Stimulated activated CD4-positive, alpha-beta T cell treated with anti-CD3 and anti-CD28 coated beads, Interleukin-4, amount 100 ng/mL, for 1 hour (primary cell): ENCODE data around the gene DSCAM.
"Not testable (repeated sequence)": the region's sequence is repeated elsewhere in the genome, so short reads cannot be mapped to it uniquely, and the experiment has no call there.

ENCODE experiments used
- DNase-seq: peaks from one replicate; pipeline ENCODE4 v3.0.0-alpha.2; 2020

Gene DSCAM

GRCh38 chr21:40200946-40201345 lies 646.0 kb downstream of the DSCAM start:
- no peak for DNase-seq

- no peak for DNase-seq
Observed at GRCh38 chr21:40200126-40200525, 646.8 kb downstream of the DSCAM start.

DNA sequence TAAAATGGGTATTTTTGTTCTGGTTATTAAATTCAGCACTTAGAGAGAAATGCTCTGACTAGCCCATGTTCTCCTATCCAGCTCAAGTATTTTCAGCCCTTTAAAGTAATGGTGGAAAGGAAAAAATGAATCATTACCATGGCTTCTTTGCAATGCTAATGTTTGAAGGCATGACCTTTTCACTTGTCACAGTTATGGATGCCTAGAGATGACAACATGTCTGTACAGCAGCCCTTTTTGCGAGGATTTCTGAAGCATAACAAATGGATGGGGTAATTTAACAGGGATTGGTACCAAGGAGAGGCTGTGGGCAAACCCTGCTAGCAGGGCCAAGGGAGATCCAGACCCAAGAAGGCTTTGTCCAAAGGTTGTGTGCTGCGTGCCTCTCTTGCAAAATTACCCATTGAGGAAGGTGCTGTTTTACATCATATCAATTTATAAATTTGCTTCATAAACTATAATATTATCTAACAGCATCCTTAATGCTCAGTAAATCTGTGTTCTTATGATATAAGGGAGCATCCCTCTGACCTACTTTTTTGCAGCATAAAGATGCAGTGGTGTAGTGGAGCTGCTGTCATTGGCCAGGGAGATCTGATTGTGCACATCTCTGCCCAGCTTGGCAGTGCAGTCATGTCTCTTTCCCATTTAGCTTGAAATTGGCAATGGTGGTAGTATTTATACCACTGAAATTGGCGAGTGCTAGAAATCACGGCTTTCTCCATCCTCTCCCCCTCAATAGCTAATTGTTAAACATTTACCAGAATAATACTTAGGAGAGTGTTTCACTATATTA lies 652.6 kb downstream of the DSCAM start:
- no peak for DNase-seq

GRCh38 chr21:40191616-40192015 lies 655.3 kb downstream of the DSCAM start:
- no peak for DNase-seq

DNA sequence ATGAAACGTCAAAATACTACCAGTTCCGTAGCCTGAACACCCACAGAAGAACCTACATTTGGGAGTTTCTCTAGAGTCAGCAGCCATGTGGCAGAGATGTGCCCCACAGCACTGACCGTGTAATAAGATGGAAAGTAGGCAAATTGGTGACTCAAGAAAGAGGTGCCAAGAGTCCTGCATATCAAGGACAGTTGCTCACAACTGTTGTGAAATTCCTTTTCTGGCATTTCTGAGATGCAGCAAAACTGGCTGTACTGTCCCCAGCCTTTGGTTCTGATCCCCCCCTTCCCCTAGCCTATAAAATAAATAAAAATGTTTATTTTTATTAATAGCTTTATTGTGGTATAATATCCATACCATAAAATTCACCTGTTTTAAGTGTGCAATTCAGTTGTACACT lies 655.8 kb downstream of the DSCAM start:
- DNase-seq: no peak

DNA sequence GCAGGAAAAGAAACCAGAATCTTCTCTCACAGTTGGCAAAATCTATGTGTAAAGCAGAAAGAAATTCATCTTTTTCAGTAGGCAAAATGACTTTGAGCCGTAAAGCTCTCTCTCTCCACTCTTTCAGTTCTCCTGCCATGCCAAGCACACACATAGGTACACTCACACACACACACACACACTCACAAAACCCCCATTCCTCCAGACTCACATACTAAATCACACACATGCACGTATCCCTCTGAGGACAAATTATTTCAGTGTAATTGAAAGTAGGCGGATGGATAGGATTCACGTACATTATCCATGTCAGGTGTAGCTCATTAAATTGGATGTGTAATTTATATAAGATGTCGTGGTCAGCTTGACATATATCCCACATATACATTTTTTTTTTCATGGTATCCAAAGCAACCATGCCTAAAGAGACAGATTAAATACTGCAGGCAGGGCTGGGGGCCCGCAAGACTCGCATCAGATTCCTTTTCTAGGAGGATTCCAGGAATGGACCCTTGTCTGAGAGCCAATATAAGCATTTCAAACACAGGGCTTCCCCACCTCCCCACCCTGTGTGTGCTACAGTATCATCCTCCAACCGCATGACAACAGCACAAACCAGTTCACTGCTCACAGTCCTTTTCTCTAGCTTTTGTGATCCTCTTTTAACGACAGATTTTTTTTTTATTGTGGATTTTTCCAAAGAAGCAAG lies 658.9 kb downstream of the DSCAM start:
- DNase-seq: no peak

GRCh38 chr21:40187244-40187643 lies 659.7 kb downstream of the DSCAM start:
- DNase-seq: no peak

DNA sequence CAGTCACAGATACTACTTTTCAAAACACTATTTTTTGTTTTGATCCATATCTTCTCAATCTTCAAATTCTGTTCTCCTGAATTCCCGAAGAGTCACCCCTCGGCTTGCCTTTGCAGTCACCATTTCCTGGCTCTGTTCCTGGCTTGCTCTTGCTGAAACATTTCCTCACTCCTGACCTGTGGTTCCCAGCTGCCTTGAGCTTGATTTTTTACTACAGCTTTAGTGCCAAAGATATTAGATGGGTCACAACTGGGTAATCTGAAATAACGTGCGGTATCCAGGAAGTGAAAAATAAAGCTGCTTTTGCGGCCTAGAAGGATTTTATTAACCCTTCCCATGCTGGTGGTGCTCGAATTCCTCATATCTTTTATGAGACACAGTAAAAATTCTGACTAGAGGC lies 660.9 kb downstream of the DSCAM start:
- DNase-seq: no peak

GRCh38 chr21:40185208-40185607 lies 661.8 kb downstream of the DSCAM start:
- DNase-seq: no peak

DNA sequence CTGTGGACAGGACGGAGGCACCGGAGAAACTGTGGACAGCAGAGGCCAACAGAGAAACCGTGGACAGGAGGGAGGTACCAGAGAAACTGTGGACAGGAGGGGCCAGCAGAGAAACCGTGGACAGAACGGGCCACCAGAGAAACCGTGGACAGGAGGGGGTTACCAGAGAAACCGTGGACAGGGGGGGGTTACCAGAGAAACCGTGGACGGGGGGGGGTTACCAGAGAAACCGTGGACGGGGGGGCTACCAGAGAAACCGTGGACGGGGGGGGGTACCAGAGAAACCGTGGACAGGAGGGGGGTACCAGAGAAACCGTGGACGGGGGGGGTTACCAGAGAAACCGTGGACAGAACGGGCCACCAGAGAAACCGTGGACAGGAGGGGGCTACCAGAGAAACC lies 664.5 kb downstream of the DSCAM start:
- not testable (repeated sequence) for DNase-seq

DNA sequence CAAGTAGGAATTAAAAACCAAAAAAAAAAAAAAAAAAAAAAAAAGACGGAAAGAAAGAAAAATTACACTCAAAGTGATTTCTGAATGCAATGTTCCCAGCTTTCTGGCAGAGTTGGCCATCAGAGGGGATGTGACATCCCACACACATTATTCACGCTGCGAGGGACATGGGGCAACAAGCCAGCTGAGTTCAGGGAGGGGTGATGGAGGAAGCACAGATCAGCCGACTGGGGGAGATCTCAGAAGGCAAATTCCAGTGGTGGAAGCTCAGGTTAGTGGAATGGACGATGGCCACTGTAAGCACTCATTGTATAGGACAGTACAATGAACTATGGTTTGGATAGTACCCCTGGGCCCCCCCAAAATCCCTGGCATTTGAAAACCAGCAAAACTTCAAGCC lies 667.8 kb downstream of the DSCAM start:
- DNase-seq: no peak

GRCh38 chr21:40178726-40179125 lies 668.2 kb downstream of the DSCAM start:
- DNase-seq: no peak

DNA sequence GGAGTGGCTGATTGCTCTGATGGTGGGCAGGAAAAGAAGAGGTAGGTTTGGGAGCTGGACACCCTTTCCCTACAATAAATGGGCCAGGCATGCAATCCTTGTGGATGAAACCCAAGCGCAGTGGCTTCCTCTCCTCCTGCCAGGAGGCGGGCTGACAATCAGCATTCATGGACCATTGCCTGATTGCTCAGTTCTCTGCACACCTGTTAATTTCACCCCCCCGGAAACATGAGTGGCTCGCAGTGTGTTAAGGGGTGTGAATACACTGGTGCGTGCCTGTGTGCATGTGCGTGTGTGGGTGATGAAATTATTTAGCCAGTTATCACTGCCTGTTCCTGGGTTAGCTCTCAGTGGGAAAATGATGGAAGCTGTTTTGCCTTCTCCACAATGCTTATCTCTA lies 669.0 kb downstream of the DSCAM start:
- no peak for DNase-seq

DNA sequence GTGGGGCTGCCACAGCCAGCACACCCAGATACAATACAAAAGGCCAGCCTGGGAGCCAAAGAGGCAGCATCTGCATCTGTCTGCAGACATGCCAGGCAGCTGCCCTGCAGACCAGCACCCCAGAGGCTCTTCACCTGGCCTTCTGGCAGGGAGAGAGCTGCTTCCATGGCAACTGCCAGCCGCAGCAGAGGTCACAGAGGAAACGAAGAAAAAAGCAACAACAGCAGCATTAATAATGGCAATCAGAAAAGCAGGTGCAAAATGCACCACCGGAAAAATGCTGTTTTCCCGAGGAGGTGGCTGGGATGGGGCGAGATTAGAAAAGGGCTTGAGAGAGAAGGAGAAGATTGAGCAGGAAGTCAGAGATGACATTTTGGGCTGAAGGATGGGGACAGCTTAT lies 670.2 kb downstream of the DSCAM start:
- DNase-seq: no peak

- DNase-seq: no peak
Observed at GRCh38 chr21:40173816-40174215, 673.1 kb downstream of the DSCAM start.

DNA sequence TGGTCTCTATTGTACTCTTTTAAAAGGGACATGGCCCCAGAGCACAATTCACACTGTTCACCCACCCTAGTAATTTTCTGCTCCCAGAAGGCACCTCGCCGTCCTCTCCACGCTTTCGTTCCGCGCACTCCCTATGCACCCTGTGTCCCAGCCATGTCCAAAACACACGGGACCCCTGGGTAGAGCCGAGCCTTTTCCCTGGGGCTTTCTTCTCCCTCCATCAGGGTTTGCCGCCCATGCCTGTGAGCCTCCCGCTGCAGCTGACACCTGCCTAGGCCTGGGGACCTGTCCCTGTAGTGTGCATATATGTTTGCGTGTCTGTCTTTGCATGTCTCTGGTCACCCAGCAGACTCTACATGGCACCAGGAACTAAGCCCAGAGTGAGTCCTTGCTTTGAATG lies 677.0 kb downstream of the DSCAM start:
- no peak for DNase-seq

DNA sequence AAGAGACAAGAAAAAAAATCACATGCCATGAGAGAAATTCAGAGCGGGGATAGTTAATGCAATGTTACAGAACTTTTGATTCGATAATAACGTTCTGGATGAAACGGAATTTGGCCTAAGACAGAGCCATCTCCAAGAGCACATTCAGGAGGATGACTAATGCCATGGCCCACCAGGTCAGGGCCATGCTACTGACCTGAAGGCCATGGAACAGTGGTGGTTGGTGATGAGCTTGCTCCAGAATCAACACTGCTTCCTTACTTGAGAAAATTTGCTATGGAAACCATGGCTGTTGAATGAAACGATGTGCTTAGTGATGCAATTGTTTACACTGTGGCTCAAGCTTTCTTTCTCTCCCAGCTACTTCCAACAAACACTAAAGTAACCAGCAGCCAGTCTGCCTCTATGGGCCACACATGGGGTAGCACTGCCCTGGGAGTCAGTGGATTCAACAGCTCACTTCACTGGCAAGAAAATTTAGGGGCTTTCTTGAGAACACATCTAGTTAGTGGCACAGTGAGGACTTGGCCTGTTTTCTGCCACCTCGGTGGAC lies 680.6 kb downstream of the DSCAM start:
- no peak for DNase-seq

DNA sequence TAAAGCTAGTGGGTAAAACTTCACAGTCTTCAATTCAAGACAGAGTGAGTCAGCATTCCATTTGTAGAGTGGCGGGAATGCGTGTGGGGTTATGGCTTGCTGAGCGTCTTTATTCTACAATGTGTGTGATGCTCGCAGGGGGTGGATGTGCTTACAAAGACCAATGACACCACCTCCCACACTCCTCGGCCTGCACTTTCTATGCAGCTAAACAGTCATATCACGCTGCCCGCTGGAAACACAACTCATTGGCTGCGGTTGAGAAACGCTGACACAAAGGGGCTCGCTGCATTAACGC lies 681.2 kb downstream of the DSCAM start:
- DNase-seq: no peak

GRCh38 chr21:40164905-40165772 lies 681.8 kb downstream of the DSCAM start:
- no peak for DNase-seq

DNA sequence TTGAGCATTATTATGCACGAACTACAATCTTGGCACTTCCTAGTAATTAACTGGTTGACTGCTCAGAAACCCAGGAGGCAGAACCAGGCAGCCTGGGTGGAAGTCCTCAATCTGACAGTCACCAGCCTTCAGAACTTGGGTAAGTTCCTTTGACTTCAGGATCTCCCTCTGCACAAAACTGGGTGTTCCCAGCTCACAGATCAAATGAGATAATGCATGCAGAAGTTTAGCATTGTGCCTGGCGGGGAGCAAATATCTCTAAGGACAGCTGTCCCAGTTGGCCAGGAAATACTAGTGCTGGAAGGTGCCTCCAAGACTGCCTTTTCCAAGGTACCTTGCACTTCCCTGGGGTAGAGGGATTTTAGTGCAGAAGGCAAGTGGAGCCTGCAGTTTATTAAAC lies 684.9 kb downstream of the DSCAM start:
- no peak for DNase-seq

DNA sequence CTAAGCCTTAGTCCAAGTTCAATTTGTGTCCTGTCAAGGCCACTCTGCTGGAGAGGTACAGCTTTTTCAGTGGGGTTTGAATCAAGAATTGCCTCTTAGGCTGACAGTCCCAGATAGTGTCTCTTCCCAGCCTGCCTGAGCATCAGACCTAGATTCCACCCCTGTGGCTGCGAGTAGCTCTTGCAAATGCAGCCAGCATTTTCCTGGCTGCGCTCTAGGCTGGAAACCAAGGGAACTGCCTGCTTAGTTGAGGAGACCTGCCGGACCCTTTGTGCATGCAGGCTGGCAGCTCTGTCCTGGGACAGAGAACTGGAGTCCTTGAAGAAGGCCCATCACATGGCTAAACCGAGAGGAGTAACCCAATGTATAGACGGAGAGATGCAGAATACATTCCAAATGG lies 686.0 kb downstream of the DSCAM start:
- DNase-seq: no peak

GRCh38 chr21:40158366-40158765 lies 688.6 kb downstream of the DSCAM start:
- DNase-seq: no peak

DNA sequence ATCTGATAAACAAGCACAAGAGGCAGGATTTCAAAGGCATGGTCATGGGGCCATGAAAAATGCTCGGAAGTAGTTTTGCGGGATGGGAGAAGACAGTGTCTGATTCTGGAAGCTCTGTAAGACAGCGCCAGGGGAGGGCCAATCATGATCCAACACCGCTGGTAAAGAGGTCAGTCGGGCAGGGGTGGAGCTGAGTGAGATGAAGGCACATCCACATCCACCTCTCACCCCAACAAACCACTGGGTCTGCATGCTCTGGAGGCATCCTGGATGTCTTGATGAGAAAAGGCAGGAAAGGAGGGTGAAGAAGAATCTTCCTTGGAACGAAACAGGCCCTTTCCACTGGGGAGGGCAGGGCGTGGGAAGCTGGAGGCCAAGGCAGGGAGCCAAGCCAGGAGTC lies 691.4 kb downstream of the DSCAM start:
- DNase-seq: no peak

DNA sequence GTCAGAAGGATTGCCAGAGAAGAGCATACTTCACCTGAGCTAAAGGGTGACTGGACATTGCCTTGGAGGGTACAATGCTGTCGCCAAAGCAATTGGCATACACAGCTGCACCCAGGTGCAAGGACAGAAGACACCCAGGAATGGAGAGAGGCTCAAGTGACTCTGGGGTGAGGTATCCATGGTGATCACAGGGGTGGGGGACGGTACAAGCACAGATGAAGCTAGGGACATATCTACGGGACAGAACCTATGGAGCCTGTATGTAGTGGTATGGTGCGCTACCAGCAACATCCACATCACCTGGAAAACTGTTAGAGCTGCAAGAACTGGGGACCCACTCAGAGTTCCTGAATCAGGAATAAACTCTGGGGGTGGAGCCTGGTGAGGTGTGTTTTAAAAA lies 693.6 kb downstream of the DSCAM start:
- no peak for DNase-seq
